ENCODE data around the gene NR2E1.

NR2E1 gene

GRCh38 chr6:108211671-108212070 is 45.8 kb downstream of the NR2E1 start:
- DNase-seq = no peak

GRCh38 chr6:108222064-108222463 is 56.2 kb downstream of the NR2E1 start:
- DNase-seq = no peak

- peak; percentile 18 to 68 for DNase-seq
Measured at GRCh38 chr6:108222504-108222903, 56.7 kb downstream of the NR2E1 start.

- DNase-seq = no peak
Measured at GRCh38 chr6:108227290-108227689, 61.5 kb downstream of the NR2E1 start.

GRCh38 chr6:108228416-108228815 is 62.6 kb downstream of the NR2E1 start:
- no peak for DNase-seq

- DNase-seq = no peak
Measured at GRCh38 chr6:108235127-108235526, 69.3 kb downstream of the NR2E1 start.

GRCh38 chr6:108236791-108237190 is 71.0 kb downstream of the NR2E1 start:
- no peak for DNase-seq

GRCh38 chr6:108238322-108238721 is 72.5 kb downstream of the NR2E1 start:
- DNase-seq = no peak
